Measurements from ENCODE around the gene NEXMIF.
"Not testable (repeated sequence)": the region's sequence is repeated elsewhere in the genome, so short reads cannot be mapped to it uniquely, and the experiment has no call there.

Gene NEXMIF

DNA sequence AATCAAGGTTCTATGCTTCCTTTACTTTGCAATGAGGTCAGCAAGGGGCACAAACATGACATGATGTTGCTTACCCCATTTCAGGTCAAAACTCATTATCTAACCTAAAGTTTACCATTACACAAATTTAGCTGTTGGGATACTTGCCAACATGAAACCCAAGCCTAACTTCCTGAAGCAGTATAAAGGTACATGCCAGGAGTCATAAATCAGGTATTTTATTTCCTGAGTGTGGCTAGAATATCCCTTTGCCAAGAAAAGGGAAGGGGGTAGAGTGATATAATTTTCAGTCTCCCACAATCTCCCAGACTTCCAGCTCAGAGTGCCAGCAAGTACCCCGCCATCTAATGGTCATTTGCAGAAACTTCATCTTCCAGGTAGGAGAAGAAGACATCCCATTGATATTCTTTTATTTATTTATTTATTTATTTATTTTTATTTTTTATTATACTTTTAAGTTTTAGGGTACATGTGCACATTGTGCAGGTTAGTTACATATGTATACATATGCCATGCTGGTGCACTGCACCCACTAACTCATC, 136.6 kb downstream of the NEXMIF start:
- no peak for DNase-seq

DNA sequence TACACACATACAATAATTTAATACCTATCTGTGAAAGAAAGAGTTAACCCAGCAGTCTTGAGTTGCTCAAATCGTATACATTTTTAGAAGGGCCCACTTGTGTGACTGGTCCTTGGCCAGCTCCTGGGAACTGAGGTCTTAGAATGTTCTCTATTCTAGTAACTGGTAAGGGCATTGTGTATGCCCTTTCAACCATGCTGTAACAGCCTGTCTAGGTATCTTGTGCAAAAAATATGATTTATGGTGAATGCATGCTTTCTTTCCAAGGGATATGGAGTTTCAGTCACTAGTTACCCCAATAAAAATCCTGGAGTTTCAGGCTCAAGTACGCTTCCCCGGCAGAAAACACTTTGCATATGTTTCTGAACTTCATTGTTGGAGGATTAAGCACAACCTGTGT, 140.6 kb downstream of the NEXMIF start:
- no peak for DNase-seq

DNA sequence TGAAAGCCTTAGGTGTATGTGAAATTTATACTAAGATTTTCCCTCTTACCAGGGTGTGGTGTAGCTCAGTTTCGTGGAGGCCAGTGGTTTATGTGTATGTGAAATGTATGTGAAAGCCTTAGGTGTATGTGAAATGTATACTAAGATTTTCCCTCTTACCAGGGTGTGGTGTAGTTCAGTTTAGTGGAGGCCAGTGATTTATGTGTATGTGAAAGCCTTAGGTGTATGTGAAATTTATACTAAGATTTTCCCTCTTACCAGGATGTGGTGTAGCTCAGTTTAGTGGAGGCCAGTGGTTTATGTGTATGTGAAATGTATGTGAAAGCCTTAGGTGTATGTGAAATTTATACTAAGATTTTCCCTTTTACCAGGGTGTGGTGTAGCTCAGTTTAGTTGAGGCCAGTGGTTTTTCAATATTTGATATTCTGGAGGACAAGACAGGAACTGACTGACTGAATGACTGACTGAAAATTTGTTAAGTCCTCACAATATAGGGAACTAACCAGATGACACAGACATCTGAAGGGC, 143.7 kb downstream of the NEXMIF start:
- no peak for DNase-seq

DNA sequence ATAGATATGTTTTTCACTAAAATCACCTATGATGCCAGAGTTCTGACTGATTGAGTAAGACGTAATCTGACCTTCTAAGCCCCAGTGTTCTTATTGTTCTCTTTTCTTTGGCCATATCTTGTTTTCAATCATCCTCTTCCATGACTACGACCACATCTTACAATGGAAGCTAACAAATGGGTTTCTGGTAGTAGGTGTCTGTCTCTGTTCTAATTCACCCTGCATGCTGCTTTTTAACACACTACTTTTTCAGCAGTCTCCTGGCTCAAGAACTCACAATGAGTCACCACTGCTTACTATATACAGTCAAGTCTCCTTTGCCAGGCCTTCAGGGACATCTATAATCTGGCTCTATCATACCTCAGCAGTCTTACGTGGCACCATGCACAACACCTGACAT, 146.1 kb downstream of the NEXMIF start:
- DNase-seq, result no peak

DNA sequence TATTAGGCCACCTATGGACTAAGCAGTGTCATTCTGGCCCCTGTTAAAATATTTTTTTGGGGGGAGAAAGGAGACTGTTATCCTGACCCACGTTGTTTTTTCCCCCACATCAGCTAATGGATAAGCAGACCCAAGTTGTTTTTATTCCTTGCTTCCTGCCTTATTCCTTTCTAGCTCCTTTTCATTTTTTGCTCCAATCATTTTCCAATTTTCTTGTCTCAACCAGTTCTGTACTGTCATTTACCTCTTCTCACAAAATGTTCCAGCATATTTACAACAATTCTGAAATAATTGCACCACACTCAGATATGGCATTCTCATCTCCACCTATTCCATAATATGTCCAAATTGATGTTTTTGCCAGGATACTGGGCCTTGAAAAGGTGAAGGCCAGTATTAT, 150.3 kb downstream of the NEXMIF start:
- no peak for DNase-seq

DNA sequence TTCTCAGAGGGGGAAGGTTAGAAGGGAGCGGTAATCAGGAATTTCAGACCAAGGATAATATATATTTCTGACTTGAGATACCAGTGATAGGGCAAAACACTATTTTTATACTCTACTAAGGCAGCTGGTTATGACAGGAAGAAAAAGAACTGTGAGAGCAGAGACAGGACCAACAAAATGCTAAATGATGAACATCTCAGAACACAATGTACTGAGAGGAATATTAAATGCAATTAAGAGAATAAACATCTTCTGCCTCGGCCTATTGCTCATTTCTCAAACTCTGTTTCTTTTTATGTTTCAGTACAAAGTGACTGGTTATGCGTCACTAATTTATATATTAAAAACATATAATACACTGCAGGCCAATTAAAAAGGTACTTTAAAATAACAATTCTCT, 188.8 kb downstream of the NEXMIF start:
- no peak for DNase-seq

DNA sequence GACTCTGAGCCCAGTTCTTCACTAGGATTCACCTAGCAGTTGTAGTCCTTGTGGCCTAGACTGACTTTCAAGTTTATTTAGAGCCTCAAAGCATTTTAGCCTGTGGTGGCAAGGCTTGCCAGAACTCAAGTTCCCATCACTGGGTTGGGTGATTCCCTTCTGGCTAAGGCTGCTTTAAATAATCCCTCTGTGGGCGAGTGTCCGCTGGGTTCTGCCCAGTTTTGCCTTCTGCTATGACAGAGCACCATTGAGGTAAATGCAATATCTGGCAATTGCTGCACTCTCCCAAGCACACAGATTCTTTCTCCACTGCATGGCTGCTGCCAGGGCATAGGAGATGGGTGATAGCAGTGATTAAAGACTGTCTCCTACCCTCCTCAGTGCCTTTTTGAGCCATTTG, 220.0 kb downstream of the NEXMIF start:
- no peak for DNase-seq

DNA sequence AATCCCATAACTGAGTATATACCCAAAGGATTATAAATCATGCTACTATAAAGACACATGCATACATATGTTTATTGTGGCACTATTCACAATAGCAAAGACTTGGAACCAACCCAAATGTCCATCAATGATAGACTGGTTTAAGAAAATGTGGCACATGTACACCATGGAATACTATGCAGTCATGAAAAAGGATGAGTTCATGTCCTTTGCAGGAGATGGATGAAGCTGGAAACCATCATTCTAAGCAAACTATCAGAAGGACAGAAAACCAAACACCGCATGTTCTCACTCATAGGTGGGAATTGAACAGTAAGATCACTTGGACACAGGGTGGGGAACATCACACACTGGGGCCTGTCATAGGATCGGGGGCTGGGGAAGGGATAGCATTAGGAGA, 223.9 kb downstream of the NEXMIF start:
- not testable (repeated sequence) for DNase-seq

DNA sequence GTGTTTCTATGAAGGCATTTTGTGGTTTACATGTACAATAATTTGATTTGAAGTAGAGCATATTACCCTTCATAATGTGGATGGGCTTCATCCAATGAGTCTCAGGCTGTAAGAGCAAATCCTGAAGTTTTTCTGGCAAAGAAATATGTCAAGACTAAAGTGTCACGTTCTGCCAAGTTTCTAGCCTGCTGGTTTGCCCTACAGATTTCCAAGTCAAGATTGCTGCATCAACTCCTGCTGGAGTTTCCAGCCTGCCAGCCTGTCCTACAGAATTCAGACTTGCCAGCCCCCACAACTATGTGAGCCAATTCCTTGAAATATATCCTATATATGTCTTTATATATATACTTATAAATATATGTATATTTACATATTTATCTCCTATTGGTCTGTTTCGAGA, 240.8 kb downstream of the NEXMIF start:
- no peak for DNase-seq

Measured in activated CD4-positive, CD25-positive, alpha-beta regulatory T cell treated with anti-CD3 and anti-CD28 coated beads, Interleukin-2, amount 50 U/mL, for 72 hours (primary cell).